CD4-positive, alpha-beta T cell treated with Interleukin-21 for 1 hour (primary cell): ENCODE data around the gene C1orf116.

Experiments
- DNase-seq: peaks from one replicate; pipeline ENCODE4 v3.0.0-alpha.2; 2020

The C1orf116 gene

GRCh38 chr1:206986402-206986801 is 46.2 kb downstream of the C1orf116 start:
- DNase-seq = no peak

GRCh38 chr1:206985162-206985749 is 47.3 kb downstream of the C1orf116 start:
- DNase-seq = no peak

- DNase-seq = peak; percentile 66
These were observed 50.3 kb downstream of the C1orf116 start for GRCh38 chr1:206982216-206982615.

- DNase-seq = no peak
These were observed 53.0 kb downstream of the C1orf116 start for GRCh38 chr1:206979379-206980043.

- no peak for DNase-seq
These were observed 54.3 kb downstream of the C1orf116 start for GRCh38 chr1:206978259-206978658.

- DNase-seq = no peak
These were observed 57.2 kb downstream of the C1orf116 start for GRCh38 chr1:206975306-206975705.

GRCh38 chr1:206974140-206974539 is 58.4 kb downstream of the C1orf116 start:
- DNase-seq = no peak

- no peak for DNase-seq
These were observed 59.8 kb downstream of the C1orf116 start for GRCh38 chr1:206972728-206973127.

GRCh38 chr1:206971029-206971655 is 61.4 kb downstream of the C1orf116 start:
- DNase-seq = no peak

GRCh38 chr1:206970446-206970845 is 62.1 kb downstream of the C1orf116 start, which contains the start of gene FCAMR:
TSS of gene FCAMR (minus strand) at chr1:206970460. CDS start at chr1:206970125, 335 bp downstream.
- DNase-seq = no peak

GRCh38 chr1:206969090-206969489 is 63.5 kb downstream of the C1orf116 start:
- no peak for DNase-seq
